GM18499 (cell line): ENCODE results near the gene KLK6.

Experiments used
- ATAC-seq: cut with Tn5 transposase; IDR thresholded peaks from one replicate; pipeline ENCODE4 v1.9.1; 2021; ENCODE audit warnings: moderate number of reproducible peaks; ENCODE audit not compliant: insufficient read depth, unreplicated experiment

KLK6 gene

DNA sequence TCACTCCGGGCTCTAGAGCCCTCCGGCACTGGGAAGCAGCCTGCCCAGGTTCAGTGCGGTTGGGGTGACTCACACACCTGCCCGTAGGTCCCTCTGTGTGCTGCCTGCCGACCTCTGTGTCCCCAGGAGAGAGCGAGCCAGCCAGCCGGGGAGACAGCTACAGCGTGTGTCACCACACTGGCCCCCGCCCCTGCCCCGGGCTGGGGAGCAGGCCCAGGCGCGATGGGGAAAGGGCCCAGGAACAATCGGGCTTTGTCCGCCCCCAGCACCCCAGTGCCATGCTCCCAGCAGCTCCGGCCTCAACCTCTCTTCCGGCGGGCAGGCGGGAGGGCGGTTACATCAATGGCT lies at the start of gene KLK6:
KLK6 (minus strand) TSS at position 179 of the 348 bp plus-strand sequence. CDS start 1,487 bp downstream, outside the sequence.
- no peak for ATAC-seq

- no peak for ATAC-seq
Measured at GRCh38 chr19:51018745-51019543, 49.6 kb upstream of the KLK6 start.

DNA sequence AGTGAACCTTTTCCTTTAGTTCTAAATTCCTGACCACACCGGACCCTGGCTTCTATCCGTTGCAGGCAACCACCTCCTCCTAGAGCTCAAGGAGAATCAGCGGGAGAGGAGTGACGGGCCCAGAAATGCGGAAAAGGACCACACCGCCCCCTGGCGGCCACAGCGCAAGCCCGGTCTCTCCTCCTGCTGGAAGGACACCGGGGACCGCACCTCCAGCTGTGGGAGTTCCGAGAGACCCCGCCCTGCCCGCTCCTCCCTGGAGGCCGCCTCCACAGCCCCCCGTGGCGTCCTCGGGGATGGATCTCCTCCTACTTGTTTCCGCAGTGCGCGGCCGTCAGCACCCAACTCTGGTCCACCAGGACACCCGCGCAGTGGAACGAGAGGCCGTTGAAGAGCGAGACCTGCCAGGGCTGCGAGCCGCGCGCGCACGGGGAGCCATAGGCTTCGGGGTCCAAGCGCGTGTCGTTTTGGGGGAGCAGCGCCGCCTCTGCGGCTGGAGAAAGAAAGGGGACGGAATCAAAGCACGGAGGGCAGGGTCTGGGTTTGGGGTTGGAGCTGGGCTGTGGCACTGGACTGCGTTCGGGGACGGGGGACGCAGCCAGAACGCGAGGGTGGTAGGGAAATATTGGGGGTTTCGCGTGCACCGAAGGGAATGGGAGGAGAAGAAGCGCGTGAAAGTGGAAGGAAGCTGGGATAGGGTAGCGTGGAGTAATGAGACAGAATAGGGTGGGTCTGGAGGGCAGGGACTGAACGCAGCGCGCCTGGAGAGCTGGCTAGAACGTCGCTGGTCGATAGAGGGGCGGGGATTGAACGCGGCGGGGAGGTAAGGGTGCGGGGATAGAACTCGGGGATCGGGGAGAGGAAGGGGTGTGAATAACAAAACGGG lies 47.6 kb upstream of the KLK6 start:
- ATAC-seq = no peak

DNA sequence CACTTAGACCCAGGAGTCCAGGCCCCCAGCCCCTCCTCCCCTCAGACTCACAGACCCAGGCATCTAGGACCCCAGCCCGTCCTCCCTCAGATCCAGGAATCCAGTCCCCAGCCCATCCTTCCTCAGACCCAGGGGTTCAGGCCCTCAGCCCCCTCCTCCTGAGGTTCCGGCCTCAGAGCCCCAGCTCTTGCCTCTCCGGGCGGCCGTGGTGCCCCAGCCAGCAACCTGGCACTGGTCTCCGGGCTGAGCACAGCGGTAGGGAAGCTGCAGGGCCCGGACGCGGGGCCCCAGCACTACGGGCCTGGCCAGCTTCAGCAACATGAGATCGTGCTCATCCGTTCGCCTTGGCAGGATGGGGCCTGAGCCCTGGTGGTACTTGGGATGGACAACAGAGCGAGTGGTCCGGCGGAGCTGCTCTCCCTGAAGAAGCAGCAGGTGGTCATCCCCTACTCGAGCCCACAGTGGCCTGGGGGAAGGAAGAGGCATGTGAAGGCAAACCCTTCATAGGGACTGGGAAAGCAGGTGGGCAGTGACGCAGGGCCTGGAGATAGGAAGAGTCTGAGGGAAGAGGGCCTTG lies 46.4 kb upstream of the KLK6 start:
- no peak for ATAC-seq

DNA sequence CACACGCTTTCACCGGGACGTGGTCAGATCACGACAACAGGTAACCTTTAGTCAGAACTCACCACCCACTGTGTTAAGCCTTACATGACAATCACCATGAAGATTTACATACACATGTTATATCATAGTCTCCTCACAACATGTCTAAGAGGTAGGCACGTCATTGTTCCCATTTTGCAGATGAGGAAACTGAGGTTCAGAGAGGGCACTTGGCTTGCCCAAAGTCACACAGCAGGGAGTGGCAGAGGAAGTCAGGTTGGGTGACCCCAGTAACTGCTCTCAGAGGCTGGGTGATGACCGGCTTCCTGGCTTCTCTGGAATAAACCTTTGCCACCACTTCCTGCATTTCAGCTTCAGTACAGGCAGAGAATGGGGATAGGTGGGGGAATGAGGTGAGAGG lies 44.9 kb upstream of the KLK6 start:
- ATAC-seq = no peak

DNA sequence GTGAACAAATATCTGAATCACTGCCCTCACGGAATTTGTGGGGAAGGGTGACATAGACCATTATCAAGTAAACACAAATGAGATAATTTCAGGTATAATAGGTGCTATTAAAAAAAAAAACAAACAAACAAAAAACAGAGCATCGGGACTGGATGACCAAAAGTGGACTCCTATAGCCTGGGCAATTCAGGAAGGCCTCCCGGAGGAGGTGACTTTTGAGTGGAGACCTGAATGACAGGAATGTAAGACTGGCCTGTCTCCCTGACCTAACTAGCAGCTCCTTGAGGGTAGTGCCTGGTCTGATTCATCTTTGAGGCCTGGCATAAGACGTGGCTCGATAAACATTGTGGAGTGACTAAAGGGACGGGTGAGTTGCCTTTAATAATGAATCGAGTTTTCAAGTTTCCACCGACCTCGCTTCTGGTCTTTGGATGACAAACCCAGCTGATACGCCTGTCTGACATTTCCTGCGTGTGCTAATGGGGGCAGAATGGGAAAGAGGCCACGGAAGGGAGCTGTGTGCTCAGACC lies 43.3 kb upstream of the KLK6 start:
- no peak for ATAC-seq

- ATAC-seq = no peak
Measured at GRCh38 chr19:51010066-51010795, 40.8 kb upstream of the KLK6 start.

DNA sequence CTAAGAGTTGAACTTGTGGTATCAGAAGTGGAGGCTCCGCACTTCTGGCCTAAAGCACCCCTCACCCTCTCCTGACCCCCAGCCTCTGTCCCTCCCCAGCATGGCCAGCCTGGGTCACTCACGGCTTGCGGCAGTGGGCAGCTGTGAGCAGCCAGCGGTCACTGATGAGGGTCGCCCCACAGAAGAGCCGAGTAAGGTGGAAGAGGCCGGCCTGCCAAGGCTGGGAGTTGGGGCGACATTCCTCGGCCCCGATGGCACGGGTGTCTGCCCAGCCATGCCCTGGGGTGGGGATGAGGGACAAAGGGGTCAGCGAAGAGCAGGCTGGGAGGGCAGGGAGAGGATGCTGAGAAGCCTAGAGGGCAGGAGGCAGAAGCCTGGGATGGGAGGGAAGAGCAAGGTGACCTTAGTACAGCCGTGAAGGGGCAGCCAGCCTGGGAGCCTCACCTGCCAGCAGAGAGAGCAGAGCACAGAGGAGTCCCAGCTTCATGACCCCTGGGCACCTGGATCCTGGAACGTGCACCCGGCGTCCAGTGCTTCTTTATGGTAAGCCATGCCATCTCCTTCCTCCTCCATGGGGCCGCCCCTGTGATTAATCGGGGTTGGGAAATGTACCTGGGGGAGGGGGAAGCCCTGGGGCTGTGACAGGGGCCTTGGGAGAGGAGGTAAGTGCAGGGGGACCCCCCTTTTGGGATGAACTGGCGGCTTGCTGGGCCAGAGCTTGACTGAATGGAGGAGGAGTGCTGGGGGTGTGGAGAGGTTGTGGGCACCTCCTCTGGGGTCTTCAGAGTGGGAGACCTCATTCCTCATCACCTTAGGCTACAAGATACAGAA lies 39.9 kb upstream of the KLK6 start:
- ATAC-seq = no peak

DNA sequence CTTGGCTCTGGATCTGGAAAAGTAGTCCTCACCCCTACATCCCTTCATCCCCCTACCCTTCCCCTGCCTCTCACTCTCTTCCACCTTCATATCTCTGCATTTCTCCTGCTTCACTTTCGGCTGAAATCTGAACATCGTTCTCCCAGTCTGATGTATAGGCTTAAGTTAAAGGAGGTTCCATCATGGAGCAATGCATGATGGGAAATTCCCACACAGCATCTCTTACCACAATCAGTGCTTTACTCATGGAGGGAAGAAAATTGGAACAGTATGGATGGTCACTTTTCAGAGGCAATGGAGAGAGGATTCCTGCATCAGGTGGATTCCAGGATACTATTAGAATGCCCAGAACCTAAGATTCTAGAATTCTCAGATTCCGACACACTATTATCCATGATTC lies 38.1 kb upstream of the KLK6 start:
- ATAC-seq = no peak

- no peak for ATAC-seq
Measured at GRCh38 chr19:51006406-51006805, 37.0 kb upstream of the KLK6 start.

DNA sequence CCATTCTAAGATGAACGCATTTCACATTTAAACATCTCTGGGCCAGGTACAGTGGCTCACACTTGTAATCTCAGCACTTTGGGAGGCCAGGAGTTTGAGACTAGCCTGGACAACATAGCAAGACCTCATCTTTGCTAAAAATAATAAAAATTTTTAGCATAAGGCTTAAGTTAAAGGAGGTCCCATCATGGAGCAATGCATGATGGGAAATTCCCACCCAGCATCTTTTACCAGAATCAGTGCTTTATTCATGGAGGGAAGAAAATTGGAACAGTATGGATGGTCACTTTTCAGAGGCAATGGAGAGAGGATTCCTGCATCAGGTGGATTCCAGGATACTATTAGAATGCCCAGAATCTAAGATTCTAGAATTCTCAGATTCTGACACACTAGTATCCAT lies 35.9 kb upstream of the KLK6 start:
- ATAC-seq = no peak

GRCh38 chr19:51003316-51003715 lies 33.9 kb upstream of the KLK6 start:
- ATAC-seq = no peak

DNA sequence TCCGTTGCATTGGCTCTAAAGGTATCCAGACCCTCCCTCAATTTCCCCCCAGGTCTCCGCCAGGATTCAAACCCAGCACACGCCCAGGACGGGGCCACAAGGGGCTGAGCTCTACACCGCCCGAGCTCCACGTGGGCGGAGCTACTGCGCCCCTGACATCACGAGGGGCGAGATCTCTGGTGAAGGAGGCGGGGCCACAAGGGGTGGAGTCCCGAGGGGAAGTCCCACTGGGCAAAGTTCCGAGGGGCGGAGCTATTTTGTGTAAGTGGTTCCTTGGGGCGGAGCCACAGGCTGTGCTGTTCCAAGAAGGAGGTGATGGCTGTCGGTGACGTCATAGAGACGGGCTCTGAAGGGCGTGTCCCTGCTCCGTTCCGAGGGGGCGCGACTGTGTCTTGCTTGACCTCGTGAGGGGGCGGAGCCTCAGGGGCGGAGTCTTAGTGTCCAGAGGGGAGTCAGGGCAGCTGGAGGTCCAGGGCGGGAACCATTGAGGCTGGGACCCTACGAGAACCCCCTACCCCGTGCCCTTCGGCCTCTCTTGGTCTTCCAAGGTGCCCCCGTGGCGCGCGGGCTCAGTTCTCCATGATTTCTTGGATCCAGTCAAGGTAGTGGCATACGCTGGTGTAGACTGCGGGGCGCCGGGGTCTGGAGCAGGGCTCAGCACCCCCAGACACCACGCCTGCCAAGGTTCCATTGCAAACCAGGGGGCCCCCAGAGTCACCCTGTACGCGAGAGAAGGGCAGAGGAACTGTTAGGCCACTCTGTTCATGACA lies 33.3 kb upstream of the KLK6 start:
- ATAC-seq = no peak

GRCh38 chr19:51002089-51002532 lies 32.7 kb upstream of the KLK6 start:
- no peak for ATAC-seq

DNA sequence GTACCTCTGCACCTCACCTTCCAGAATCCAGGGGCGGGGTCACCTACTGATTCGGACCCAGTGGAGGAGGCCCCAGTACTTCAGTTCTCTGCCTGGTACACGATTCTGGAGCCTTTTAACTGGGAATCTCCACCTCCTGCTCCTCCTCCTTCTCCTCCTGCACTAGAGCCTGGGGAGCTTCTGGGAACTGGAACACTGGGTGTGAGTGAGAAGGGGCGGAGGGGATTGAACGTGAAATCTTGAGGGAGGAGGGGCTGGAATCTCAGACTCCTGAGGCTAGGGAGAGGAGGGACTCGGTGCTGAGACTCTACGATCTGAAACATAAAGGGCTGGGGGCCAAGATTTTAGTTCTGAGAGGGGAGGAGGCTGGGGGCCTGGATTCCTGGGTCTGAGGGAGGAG lies 32.1 kb upstream of the KLK6 start, which contains the start of gene KLK8:
KLK8 (minus strand) TSS at position 90 of the 400 bp plus-strand sequence. CDS start 437 bp downstream, outside the sequence.
- no peak for ATAC-seq

DNA sequence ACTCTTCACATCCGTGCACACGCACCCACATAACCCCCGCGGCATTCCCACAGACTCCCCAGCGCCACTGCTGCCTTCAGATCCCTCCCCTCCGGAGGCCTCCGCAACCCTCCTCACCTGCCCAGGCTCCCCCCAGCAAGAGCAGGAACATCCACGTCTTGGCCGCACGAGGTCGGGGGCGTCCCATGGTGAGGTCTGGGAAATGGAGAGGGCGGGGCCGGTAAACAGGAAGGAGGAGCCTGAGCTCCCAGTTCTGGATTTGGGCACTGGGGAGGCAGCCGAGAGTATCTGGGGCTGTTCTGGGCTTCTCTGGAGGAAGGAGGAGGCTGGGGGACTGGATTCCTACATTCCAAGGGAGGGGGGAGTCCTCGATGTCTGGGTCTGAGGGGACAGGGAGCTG lies 31.6 kb upstream of the KLK6 start:
- ATAC-seq = no peak

DNA sequence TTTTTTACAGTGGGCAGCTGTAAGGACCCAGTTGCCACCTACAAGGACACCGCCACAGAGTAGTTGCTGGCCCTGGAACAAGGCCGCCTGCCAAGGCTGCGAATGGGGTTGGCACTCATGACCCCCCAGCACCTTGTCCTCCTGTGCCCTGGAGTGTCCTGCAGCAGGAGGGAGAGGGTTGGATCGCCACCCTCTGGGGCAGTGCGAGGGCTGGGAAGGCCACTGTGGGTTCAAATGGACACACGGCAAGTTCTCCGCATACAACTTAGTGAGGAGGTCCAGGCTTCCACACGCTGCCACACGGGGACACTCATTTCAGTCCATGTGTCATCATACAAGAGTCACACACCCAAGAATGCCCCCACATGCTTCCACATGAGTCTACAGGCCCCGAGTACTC lies 31.0 kb upstream of the KLK6 start:
- ATAC-seq = no peak

- no peak for ATAC-seq
Measured at GRCh38 chr19:50998686-50999085, 29.3 kb upstream of the KLK6 start.

DNA sequence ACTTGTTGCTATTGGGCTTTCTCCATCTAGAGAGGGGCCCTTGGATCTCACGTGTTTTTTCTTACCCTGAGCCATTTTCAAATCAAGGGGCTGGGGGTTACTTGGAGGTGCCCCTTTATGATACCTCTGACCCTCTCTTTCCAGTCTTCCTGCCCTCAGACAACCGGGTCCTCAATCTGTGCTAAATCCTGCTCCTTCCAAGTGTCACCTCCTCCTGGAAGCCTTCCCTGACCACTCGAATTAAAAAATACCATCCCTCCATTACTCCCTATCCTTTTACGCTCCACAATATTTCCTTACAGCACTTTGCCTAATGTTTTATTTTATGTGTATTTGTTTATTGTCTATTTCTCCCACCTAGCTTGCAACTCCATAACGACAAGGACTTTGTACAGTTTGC lies 28.7 kb upstream of the KLK6 start:
- no peak for ATAC-seq
